ENCODE data around the gene ZNF888.

- no peak for TF ChIP-seq CTCF (IDR thresholded peaks at IDR 0.05; ENCODE audit: low read depth, low read length, poor library complexity, severe bottlenecking)
- no peak for TF ChIP-seq EZH2phosphoT487 (IDR thresholded peaks at IDR 0.05; ENCODE audit: borderline replicate concordance, low read length)
These were observed 12.2 kb upstream of the ZNF888 start for GRCh38 chr19:52935434-52935833.
